Measurements from ENCODE around the gene LRRC25.

- TF ChIP-seq CTCF (IDR thresholded peaks at IDR 0.05) (no peak), POLR2AphosphoS5 (IDR thresholded peaks at IDR 0.05) (peak in 2 of 3 donors; percentile 7 to 12), POLR2A (IDR thresholded peaks at IDR 0.05) (peak; percentile 14)
Observed at GRCh38 chr19:18416778-18417249, 19.4 kb upstream of the LRRC25 start.
